IMR-90 (cell line): Measurements from ENCODE around the gene IL18BP. TPM values are rescaled to one million over a fixed set of nuclear protein-coding genes. Genes with fewer than 3 reads are reported as not detected.

ENCODE experiments used
- ATAC-seq: fragments of 200-7000 bp; cut with Tn5 transposase; 2 replicates; pipeline ENCODE4 v1.9.1; 2020; ENCODE audit warnings: low read depth, mild to moderate bottlenecking, moderate library complexity
- BruUV-seq: library from RNA; stranded (reverse); fragments of 400-500 nt; replicated peaks from 2 replicates; lab custom pipeline; 2021; lab: Mats Ljungman, UMichigan
- CTCF ChIA-PET: fragments of 300-600 bp; formaldehyde crosslinking; extraction: SDS; loops from one replicate; lab custom pipeline; 2021; ENCODE audit warnings: antibody characterized with exemption; lab: Yijun Ruan, JAX
- POLR2A ChIA-PET: fragments of 300-600 bp; sonication (Branson Sonifier 250); formaldehyde crosslinking; loops from one replicate; lab custom pipeline; 2022; ENCODE audit warnings: antibody characterized with exemption; ENCODE audit not compliant: unreplicated experiment; lab: Charles Lee
- DNase-seq: peaks from one replicate; pipeline ENCODE4 v3.0.0; 2013
- H2AFZ ChIP-seq: replicated peaks from 2 replicates; pipeline ENCODE3; 2013; ENCODE audit warnings: low read length, mild to moderate bottlenecking; ENCODE audit not compliant: poor library complexity
- H2AK5ac ChIP-seq: 2 replicates; pipeline ENCODE4 v1.6.1; 2013; ENCODE audit warnings: low read depth, low read length, inconsistent platforms
- H2AK9ac ChIP-seq: replicated peaks from 2 replicates; pipeline ENCODE3; 2013; ENCODE audit warnings: mild to moderate bottlenecking, low read depth, low read length, moderate library complexity; ENCODE audit not compliant: poor library complexity
- H2BK120ac ChIP-seq: 2 replicates; pipeline ENCODE4 v1.6.1; 2013; ENCODE audit warnings: low read depth, low read length, inconsistent platforms
- H2BK15ac ChIP-seq: 3 replicates; pipeline ENCODE4 v1.6.1; 2013; ENCODE audit warnings: low read depth, low read length, inconsistent platforms
- H2BK20ac ChIP-seq: 2 replicates; pipeline ENCODE4 v1.6.1; 2013; ENCODE audit warnings: low read depth, mild to moderate bottlenecking, inconsistent platforms, low read length, moderate library complexity
- H2BK5ac ChIP-seq: 2 replicates; pipeline ENCODE4 v1.6.1; 2013; ENCODE audit warnings: mild to moderate bottlenecking, low read depth, low read length, inconsistent platforms; ENCODE audit not compliant: poor library complexity, severe bottlenecking
- H3K14ac ChIP-seq: replicated peaks from 2 replicates; pipeline ENCODE4 v1.6.1; 2013; ENCODE audit warnings: low read depth, low read length, inconsistent platforms
- H3K18ac ChIP-seq: 2 replicates; pipeline ENCODE4 v1.6.1; 2013; ENCODE audit warnings: low read depth, low read length, control low read depth
- H3K23ac ChIP-seq: 2 replicates; pipeline ENCODE4 v1.6.1; 2013; ENCODE audit warnings: low read depth, low read length, inconsistent platforms
- H3K27ac ChIP-seq: 2 replicates; pipeline ENCODE4 v1.5.1; 2013; ENCODE audit warnings: mild to moderate bottlenecking, control low read depth, low read length; ENCODE audit not compliant: insufficient read depth
- H3K27me3 ChIP-seq: 2 replicates; pipeline ENCODE4 v1.6.1; 2013; ENCODE audit warnings: low read length; ENCODE audit not compliant: control insufficient read depth, insufficient read depth
- H3K36me3 ChIP-seq: 2 replicates; pipeline ENCODE4 v1.6.1; 2013; ENCODE audit warnings: low read length, mixed read lengths; ENCODE audit not compliant: control insufficient read depth, insufficient read depth
- H3K4ac ChIP-seq: 2 replicates; pipeline ENCODE4 v1.6.1; 2013; ENCODE audit warnings: low read depth, low read length, inconsistent platforms
- H3K4me1 ChIP-seq: 2 replicates; pipeline ENCODE4 v1.6.1; 2013; ENCODE audit warnings: low read length, mixed read lengths; ENCODE audit not compliant: control insufficient read depth, insufficient read depth
- H3K4me2 ChIP-seq: 2 replicates; pipeline ENCODE4 v1.6.1; 2013; ENCODE audit warnings: low read depth, mild to moderate bottlenecking, control low read depth, low read length, moderate library complexity
- H3K4me3 ChIP-seq: 2 replicates; pipeline ENCODE4 v1.5.1; 2013; ENCODE audit warnings: low read depth, mild to moderate bottlenecking, control low read depth, low read length, moderate library complexity; ENCODE audit not compliant: insufficient read depth
- H3K56ac ChIP-seq: 2 replicates; pipeline ENCODE4 v1.6.1; 2013; ENCODE audit warnings: low read length, inconsistent platforms; ENCODE audit not compliant: insufficient read depth; ENCODE audit errors: extremely low read depth
- H3K79me1 ChIP-seq, 2 experiments: 2 replicates each; pipeline ENCODE4 v1.6.1; 2013; ENCODE audit warnings: low read length in 2 of 2, inconsistent platforms in 1 of 2, low read depth in 1 of 2
- H3K9ac ChIP-seq: 2 replicates; pipeline ENCODE4 v1.6.1; 2013; ENCODE audit warnings: low read depth, low read length, control low read depth
- H3K9me1 ChIP-seq: 2 replicates; pipeline ENCODE4 v1.6.1; 2013; ENCODE audit warnings: low read length, inconsistent platforms; ENCODE audit not compliant: insufficient read depth
- H3K9me3 ChIP-seq: 2 replicates; pipeline ENCODE4 v1.6.1; 2013; ENCODE audit warnings: low read length; ENCODE audit not compliant: control insufficient read depth, insufficient read depth
- H4K20me1 ChIP-seq: 2 replicates; pipeline ENCODE4 v1.6.1; 2013; ENCODE audit warnings: low read length, inconsistent platforms; ENCODE audit not compliant: insufficient read depth
- H4K5ac ChIP-seq: 2 replicates; pipeline ENCODE4 v1.6.1; 2013; ENCODE audit warnings: mild to moderate bottlenecking, low read depth, low read length, control low read depth
- H4K8ac ChIP-seq, 2 experiments: 2 replicates each; pipeline ENCODE4 v1.6.1; 2013; ENCODE audit warnings: low read depth in 2 of 2, low read length in 2 of 2, control low read depth in 1 of 2, inconsistent platforms in 1 of 2
- H4K91ac ChIP-seq: 2 replicates; pipeline ENCODE4 v1.6.1; 2013; ENCODE audit warnings: low read depth, low read length, inconsistent platforms; ENCODE audit not compliant: insufficient read depth
- BHLHE40 ChIP-seq: fragments of 150-350 bp; IDR thresholded peaks from 2 replicates; pipeline ENCODE4 v1.6.1; 2016; ENCODE audit warnings: mild to moderate bottlenecking, low read depth, low read length
- CEBPB ChIP-seq: IDR thresholded peaks from 2 replicates; pipeline ENCODE4 v1.6.1; 2012; ENCODE audit warnings: low read depth, low read length, improper control_type of control experiment
- CHD1 ChIP-seq: IDR thresholded peaks from 2 replicates; pipeline ENCODE4 v1.6.1; 2012; ENCODE audit warnings: low read depth, low read length, improper control_type of control experiment
- CTCF ChIP-seq: conservative IDR thresholded peaks from 2 replicates; pipeline ENCODE4 v1.5.1; 2012; ENCODE audit warnings: mild to moderate bottlenecking, low read depth, low read length, improper control_type of control experiment
- ELK1 ChIP-seq: fragments of 150-350 bp; IDR thresholded peaks from 2 replicates; pipeline ENCODE4 v1.6.1; 2016; ENCODE audit warnings: low read depth, mild to moderate bottlenecking, low read length, moderate library complexity, borderline replicate concordance
- FOS ChIP-seq: fragments of 150-350 bp; IDR thresholded peaks from 2 replicates; pipeline ENCODE4 v1.6.1; 2016; ENCODE audit warnings: low read depth, low read length
- MAFK ChIP-seq: IDR thresholded peaks from 2 replicates; pipeline ENCODE4 v1.6.1; 2012; ENCODE audit warnings: low read depth, low read length, improper control_type of control experiment
- MAZ ChIP-seq: IDR thresholded peaks from 2 replicates; pipeline ENCODE4 v1.6.1; 2012; ENCODE audit warnings: low read depth, mild to moderate bottlenecking, low read length, improper control_type of control experiment, moderate library complexity, borderline replicate concordance
- MXI1 ChIP-seq: IDR thresholded peaks from 2 replicates; pipeline ENCODE4 v1.6.1; 2012; ENCODE audit warnings: low read depth, mild to moderate bottlenecking, low read length, moderate library complexity, borderline replicate concordance
- NFE2L2 ChIP-seq: fragments of 150-350 bp; IDR thresholded peaks from 2 replicates; pipeline ENCODE4 v1.6.1; 2016; ENCODE audit warnings: low read depth, mild to moderate bottlenecking, low read length
- POLR2A ChIP-seq: IDR thresholded peaks from 2 replicates; pipeline ENCODE4 v1.6.1; 2012; ENCODE audit warnings: mild to moderate bottlenecking, low read depth, low read length
- RAD21 ChIP-seq: IDR thresholded peaks from 2 replicates; pipeline ENCODE4 v1.6.1; 2012; ENCODE audit warnings: low read length, improper control_type of control experiment
- RCOR1 ChIP-seq: IDR thresholded peaks from 2 replicates; pipeline ENCODE4 v1.6.1; 2012; ENCODE audit warnings: mild to moderate bottlenecking, low read length, improper control_type of control experiment; ENCODE audit not compliant: insufficient replicate concordance
- RFX5 ChIP-seq: IDR thresholded peaks from 2 replicates; pipeline ENCODE4 v1.8.0; 2012; ENCODE audit warnings: low read depth, mild to moderate bottlenecking, low read length, moderate library complexity
- SMC3 ChIP-seq: fragments of 150-350 bp; IDR thresholded peaks from 2 replicates; pipeline ENCODE4 v1.6.1; 2016; ENCODE audit warnings: low read depth, mild to moderate bottlenecking, antibody characterized with exemption, low read length, moderate library complexity
- USF2 ChIP-seq: fragments of 150-350 bp; IDR thresholded peaks from 2 replicates; pipeline ENCODE4 v1.6.1; 2017; ENCODE audit warnings: mild to moderate bottlenecking, antibody characterized with exemption, low read length, low read depth
- WGBS, 2 experiments: methylation state at CpG; one replicate each; pipeline versions ENCODE4 v1.1.5 to v1.1.7; 2013; ENCODE audit warnings: missing lambda C conversion rate in 2 of 2; ENCODE audit not compliant: insufficient read length in 1 of 2; ENCODE audit errors: extremely low coverage in 2 of 2; 5-methylcytosine and 5-hydroxymethylcytosine counted together
- dilution Hi-C: fragments of 300-500 bp; cut with HindIII; formaldehyde crosslinking; loops from one replicate; pipeline ENCODE4 v1.14.3; 2018; ENCODE audit warnings: low sequenced_read_pairs; ENCODE audit not compliant: unreplicated experiment
- in situ Hi-C: fragments of 300-500 bp; cut with MboI; formaldehyde crosslinking; loops from 3 replicates; pipeline ENCODE4 v1.14.3; 2019; ENCODE audit warnings: low sequenced_read_pairs, inconsistent platforms, mixed read lengths
- intact Hi-C: fragments of 100-400 bp; cut with micrococcal nuclease; formaldehyde crosslinking; loops from 2 replicates; pipeline ENCODE4 v1.10.0; 2022
- polyA plus RNA-seq, 3 experiments: library from polyadenylated mRNA; depleted of rRNA; stranded (reverse); fragments of >200 nt; gene quantifications; 2 replicates each; pipeline ENCODE4 v1.2.3, GENCODE V29; 2012; ENCODE audit warnings: low replicate concordance in 1 of 3
- total RNA-seq: library from RNA; depleted of rRNA; stranded (reverse); fragments of >200 nt; gene quantifications from 2 replicates; pipeline ENCODE4 v1.2.3, GENCODE V29; 2012

IL18BP gene
- total and polyA plus RNA-seq, 2 of the 4 experiments (the other 2 are of a cell fraction): 0.90 to 3.2 TPM

- no peak overlapping the region for H3K56ac ChIP-seq
- no peaks in the 10 kb centered on the region for H3K27me3 ChIP-seq
- DNase-seq: no peak
- WGBS, 2 experiments: no CpG with 5 or more reads among the region's 3 CpGs
- no peak overlapping the region for H2AK5ac ChIP-seq
- intact Hi-C loops (no loop called here), in situ Hi-C loops (no loop called here), dilution Hi-C loops (no loop called here)
- no peak overlapping the region for H3K4me3 ChIP-seq
- H2BK15ac ChIP-seq: no peak overlapping the region
- no peaks in the 10 kb centered on the region for H3K9me3 ChIP-seq
- peaks cover 13% of the 10 kb centered on the region for H4K20me1 ChIP-seq
- H4K91ac ChIP-seq: no peak overlapping the region
- H3K79me1 ChIP-seq: peaks cover 2 to 17% of the 10 kb centered on the region in 2 experiments; a peak in 2 of 4 replicates
- peaks cover 9% of the 10 kb centered on the region for H3K36me3 ChIP-seq
- no peak overlapping the region for H3K27ac ChIP-seq
- no peak overlapping the region for H4K8ac ChIP-seq
- no peak overlapping the region for H2BK120ac ChIP-seq
- ChIA-PET CTCF (interaction anchor here (0.6 to 1.5 kb wide), 2 partner anchors 12 to 433 kb away, joined by 3 read pairs; no protein-coding TSS in a partner anchor), POLR2A (no interaction called here)
- ATAC-seq: no peak
- no peak overlapping the region for H3K18ac ChIP-seq
- no peak overlapping the region for H2BK5ac ChIP-seq
- no peak overlapping the region for H2BK20ac ChIP-seq
- H3K4me2 ChIP-seq: no peak overlapping the region
- no peak overlapping the region for H2AFZ ChIP-seq
- H3K14ac ChIP-seq: no peak overlapping the region
- H2AK9ac ChIP-seq: peak overlapping the region; percentile 3
- no peak overlapping the region for H3K4ac ChIP-seq
- BruUV-seq: no TSS peak
- no peak for TF ChIP-seq CEBPB
- no peak for TF ChIP-seq NFE2L2
- TF ChIP-seq POLR2A: no peak
- TF ChIP-seq CHD1: no peak
- no peak for TF ChIP-seq SMC3
- TF ChIP-seq RAD21: no peak
- TF ChIP-seq CTCF: no peak
- no peak for TF ChIP-seq RCOR1
- no peak for TF ChIP-seq MAFK
- TF ChIP-seq BHLHE40: no peak
- TF ChIP-seq FOS: no peak
- TF ChIP-seq RFX5: no peak
- TF ChIP-seq MAZ: no peak
- TF ChIP-seq MXI1: no peak
- TF ChIP-seq USF2: no peak
- no peak for TF ChIP-seq ELK1
- H3K23ac ChIP-seq: no peak overlapping the region
- H4K5ac ChIP-seq: no peak overlapping the region
- H3K9ac ChIP-seq: no peak overlapping the region
- peaks cover 15% of the 10 kb centered on the region for H3K9me1 ChIP-seq
- H3K4me1 ChIP-seq: peaks cover 5% of the 10 kb centered on the region
Measured at GRCh38 chr11:71994786-71995185, 3.9 kb upstream of the IL18BP start.
